NT2/D1 (cell line): ENCODE measurements around the gene HIPK3.

Source experiments
- DNase-seq: peaks from one replicate; pipeline ENCODE4 v3.0.0-alpha.2; 2011; ENCODE audit warnings: low read depth, low spot score
- H3K27me3 ChIP-seq: 2 replicates; pipeline ENCODE4 v1.6.0; 2011; ENCODE audit warnings: mild to moderate bottlenecking; ENCODE audit not compliant: insufficient read length, insufficient read depth
- H3K36me3 ChIP-seq: 2 replicates; pipeline ENCODE4 v1.6.1; 2011; ENCODE audit warnings: mild to moderate bottlenecking, low read length, mixed read lengths; ENCODE audit not compliant: insufficient read depth, insufficient read length
- H3K4me1 ChIP-seq: 2 replicates; pipeline ENCODE4 v1.5.1; 2011; ENCODE audit not compliant: insufficient read depth, insufficient read length
- H3K4me3 ChIP-seq: 2 replicates; pipeline ENCODE4 v1.5.1; 2011; ENCODE audit warnings: low read depth; ENCODE audit not compliant: insufficient read length
- H3K9ac ChIP-seq: 2 replicates; pipeline ENCODE4 v1.6.0; 2011; ENCODE audit warnings: low read depth; ENCODE audit not compliant: insufficient read length
- H3K9me3 ChIP-seq: 2 replicates; pipeline ENCODE4 v1.5.1; 2011; ENCODE audit warnings: mild to moderate bottlenecking, low read length; ENCODE audit not compliant: insufficient read depth
- SUZ12 ChIP-seq: IDR thresholded peaks from 2 replicates; pipeline ENCODE4 v1.6.1; 2011; ENCODE audit not compliant: insufficient read length, insufficient read depth; ENCODE audit errors: extremely low read depth
- YY1 ChIP-seq: IDR thresholded peaks from 2 replicates; pipeline ENCODE4 v1.6.1; 2011; ENCODE audit not compliant: insufficient read length, insufficient read depth
- ZNF274 ChIP-seq: IDR thresholded peaks from 2 replicates; pipeline ENCODE4 v1.6.1; 2011; ENCODE audit warnings: mild to moderate bottlenecking, low read depth, low read length

HIPK3 gene

GRCh38 chr11:33323421-33323820 is 66.2 kb downstream of the HIPK3 start:
- no peak overlapping the region for H3K4me3 ChIP-seq
- DNase-seq, result no peak
- no peak for TF ChIP-seq SUZ12
- TF ChIP-seq ZNF274, result no peak
- no peak for TF ChIP-seq YY1
- no peaks in the 10 kb centered on the region for H3K9me3 ChIP-seq
- no peak overlapping the region for H3K9ac ChIP-seq
- no peaks in the 10 kb centered on the region for H3K36me3 ChIP-seq
- no peaks in the 10 kb centered on the region for H3K27me3 ChIP-seq
- H3K4me1 ChIP-seq, result no peaks in the 10 kb centered on the region

GRCh38 chr11:33324302-33324985 is 67.3 kb downstream of the HIPK3 start:
- TF ChIP-seq YY1 (no peak), SUZ12 (no peak), ZNF274 (no peak)
- no peak for DNase-seq
- Histone ChIP-seq H3K36me3 (no peaks in the 10 kb centered on the region), H3K27me3 (no peaks in the 10 kb centered on the region), H3K9me3 (no peaks in the 10 kb centered on the region), H3K4me1 (no peaks in the 10 kb centered on the region), H3K9ac (no peak overlapping the region), H3K4me3 (no peak overlapping the region)

GRCh38 chr11:33325451-33325850 is 68.3 kb downstream of the HIPK3 start:
- Histone ChIP-seq H3K4me1 (no peaks in the 10 kb centered on the region), H3K27me3 (no peaks in the 10 kb centered on the region), H3K9ac (no peak overlapping the region), H3K4me3 (no peak overlapping the region), H3K36me3 (no peaks in the 10 kb centered on the region), H3K9me3 (no peaks in the 10 kb centered on the region)
- TF ChIP-seq YY1 (no peak), ZNF274 (no peak), SUZ12 (no peak)
- no peak for DNase-seq

DNA sequence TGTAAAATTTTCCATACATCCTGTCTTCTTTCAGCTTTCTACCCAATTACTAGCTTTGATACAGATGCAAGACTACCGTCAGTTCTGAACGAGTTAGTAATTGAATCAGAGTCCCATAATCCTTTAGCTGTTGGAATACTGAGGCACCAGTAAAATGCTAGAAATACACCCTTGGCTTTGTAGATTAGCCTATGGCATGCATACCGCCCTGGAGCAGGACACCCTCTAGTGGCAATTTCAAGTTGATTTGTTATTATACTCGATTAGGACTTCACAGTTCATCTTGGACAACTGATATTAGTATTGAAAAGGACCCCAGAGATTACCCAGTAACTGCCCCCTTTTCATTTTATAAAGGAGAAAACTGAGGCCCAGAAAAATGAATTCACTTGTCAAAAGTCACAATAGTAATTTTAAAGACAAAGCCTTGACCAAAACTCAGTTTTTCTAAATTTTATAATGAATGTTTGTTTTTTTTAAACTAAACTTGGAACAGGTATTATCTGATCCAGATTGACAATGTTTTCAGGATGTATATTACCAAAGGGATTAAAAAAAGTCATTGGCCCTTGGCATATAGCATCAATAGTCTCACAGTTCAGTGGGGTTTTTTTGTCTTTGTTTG is 72.6 kb downstream of the HIPK3 start:
- Histone ChIP-seq H3K9me3 (no peaks in the 10 kb centered on the region), H3K4me3 (no peak overlapping the region), H3K4me1 (no peaks in the 10 kb centered on the region), H3K9ac (no peak overlapping the region), H3K27me3 (no peaks in the 10 kb centered on the region), H3K36me3 (peaks cover 2% of the 10 kb centered on the region)
- no peak for TF ChIP-seq SUZ12
- TF ChIP-seq YY1, result no peak
- TF ChIP-seq ZNF274, result no peak
- DNase-seq, result peak; percentile 25

DNA sequence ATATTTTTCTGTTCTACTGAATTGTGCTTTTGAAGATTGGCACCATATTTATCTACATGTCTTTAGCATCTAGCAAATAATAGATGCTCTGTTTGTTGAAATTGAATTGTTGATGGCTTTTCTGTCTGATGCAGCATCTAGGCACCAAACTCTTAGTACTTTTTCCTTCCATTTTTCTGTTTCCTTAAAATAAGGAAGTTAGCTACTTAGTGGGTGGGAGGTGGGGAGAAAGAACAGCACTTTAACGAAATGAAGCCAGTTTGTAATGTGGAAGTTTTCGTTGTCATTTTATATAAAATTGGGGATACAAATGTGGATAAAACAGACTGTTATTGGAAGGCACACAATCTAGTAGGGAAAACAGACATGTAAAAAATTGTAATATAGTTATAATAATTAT is 76.6 kb downstream of the HIPK3 start:
- TF ChIP-seq ZNF274 (no peak), SUZ12 (no peak), YY1 (no peak)
- H3K4me3 ChIP-seq, result no peak overlapping the region
- no peaks in the 10 kb centered on the region for H3K4me1 ChIP-seq
- H3K27me3 ChIP-seq, result no peaks in the 10 kb centered on the region
- H3K9me3 ChIP-seq, result no peaks in the 10 kb centered on the region
- no peak for DNase-seq
- H3K9ac ChIP-seq, result no peak overlapping the region
- H3K36me3 ChIP-seq, result peaks cover 2% of the 10 kb centered on the region

DNA sequence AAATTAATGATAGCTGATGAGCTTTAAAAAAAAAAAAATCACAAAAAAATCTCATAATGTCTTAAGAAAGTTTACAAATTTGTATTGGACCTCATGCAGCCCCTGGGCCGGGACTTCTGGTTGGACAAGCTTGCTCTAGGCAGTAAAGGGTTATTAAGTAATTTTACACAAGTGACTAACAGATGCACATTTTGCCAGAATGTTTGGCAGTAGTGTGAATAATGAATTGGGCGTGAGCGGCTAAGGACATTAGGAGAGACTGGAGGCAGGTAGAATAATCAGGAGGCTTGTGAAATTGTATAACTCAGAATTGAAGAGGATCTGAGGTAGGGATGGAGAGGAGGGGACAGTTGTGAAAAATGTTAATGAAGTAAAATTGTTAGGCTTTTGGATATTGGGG is 77.4 kb downstream of the HIPK3 start:
- no peaks in the 10 kb centered on the region for H3K27me3 ChIP-seq
- H3K4me3 ChIP-seq, result no peak overlapping the region
- no peak for DNase-seq
- H3K36me3 ChIP-seq, result peaks cover 2% of the 10 kb centered on the region
- TF ChIP-seq YY1, result no peak
- TF ChIP-seq SUZ12, result no peak
- TF ChIP-seq ZNF274, result no peak
- H3K9ac ChIP-seq, result no peak overlapping the region
- no peaks in the 10 kb centered on the region for H3K4me1 ChIP-seq
- H3K9me3 ChIP-seq, result no peaks in the 10 kb centered on the region

- no peaks in the 10 kb centered on the region for H3K27me3 ChIP-seq
- no peak overlapping the region for H3K4me3 ChIP-seq
- no peak for DNase-seq
- H3K4me1 ChIP-seq, result no peaks in the 10 kb centered on the region
- H3K36me3 ChIP-seq, result peaks cover 10% of the 10 kb centered on the region
- H3K9ac ChIP-seq, result no peak overlapping the region
- no peaks in the 10 kb centered on the region for H3K9me3 ChIP-seq
- TF ChIP-seq ZNF274 (no peak), SUZ12 (no peak), YY1 (no peak)
These were observed 82.1 kb downstream of the HIPK3 start for GRCh38 chr11:33339247-33339646.
